Left ventricle myocardium superior (tissue), 1 donor: ENCODE results near the gene ARHGAP4. TPM values are rescaled to one million over a fixed set of nuclear protein-coding genes. Genes with fewer than 3 reads are reported as not detected.

Source experiments
- ATAC-seq: fragments of 200-7000 bp; cut with Tn5 transposase; one replicate; pipeline ENCODE4 v1.9.1; 2020; ENCODE audit warnings: mild to moderate bottlenecking, moderate library complexity
- DNase-seq: peaks from one replicate; pipeline ENCODE4 v3.0.0-alpha.2; 2020
- intact Hi-C: fragments of 100-400 bp; cut with micrococcal nuclease; formaldehyde crosslinking; loops from one replicate; pipeline ENCODE4 v1.11.0; 2022
- total RNA-seq: library from RNA; stranded (reverse); fragmentation: NEBNext Ultra II Directional; extraction: Animal tissue kit (Norgen Biotek cat#: 25700); gene quantifications from one replicate; pipeline ENCODE4 v1.2.1, GENCODE V29; 2021
- donor health status: DM: no; HTN: yes; CAD: no; lungs with severe emphysema.

ARHGAP4 gene
- total RNA-seq, 1 donor from 2014 or later = 10.0 TPM

GRCh38 chrX:153965406-153965805, 39.3 kb upstream of the ARHGAP4 start:
- ATAC-seq = no peak
- intact Hi-C loops = no loop called here
- no peak for DNase-seq

- DNase-seq (no peak), ATAC-seq (no peak)
- intact Hi-C loops = no loop called here
Observed at GRCh38 chrX:153964105-153964504, 38.0 kb upstream of the ARHGAP4 start.

- ATAC-seq = no peak
- DNase-seq = no peak
- intact Hi-C loops = no loop called here
Observed at GRCh38 chrX:153963546-153963945, 37.5 kb upstream of the ARHGAP4 start.

DNA sequence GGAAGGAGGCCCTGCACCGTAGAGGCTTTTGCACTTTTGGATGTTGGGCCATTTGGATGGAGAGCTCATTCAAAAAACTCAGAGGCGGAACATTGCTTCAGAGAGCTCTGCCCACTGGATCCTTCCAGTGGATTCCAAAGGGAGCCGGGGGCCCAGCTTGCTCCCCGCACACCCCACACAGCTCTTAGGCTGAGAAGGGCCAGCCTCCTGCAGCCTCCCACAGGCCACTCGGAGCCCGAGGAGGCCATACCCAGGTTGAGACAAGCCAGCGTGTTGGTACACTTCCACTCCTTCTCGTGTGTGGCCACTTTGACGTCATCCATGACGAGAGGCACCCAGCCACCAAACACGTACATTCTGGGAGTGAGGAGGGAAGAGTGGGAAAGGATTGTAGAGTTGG, 35.2 kb upstream of the ARHGAP4 start:
- DNase-seq (no peak), ATAC-seq (no peak)
- intact Hi-C loops = no loop called here

DNA sequence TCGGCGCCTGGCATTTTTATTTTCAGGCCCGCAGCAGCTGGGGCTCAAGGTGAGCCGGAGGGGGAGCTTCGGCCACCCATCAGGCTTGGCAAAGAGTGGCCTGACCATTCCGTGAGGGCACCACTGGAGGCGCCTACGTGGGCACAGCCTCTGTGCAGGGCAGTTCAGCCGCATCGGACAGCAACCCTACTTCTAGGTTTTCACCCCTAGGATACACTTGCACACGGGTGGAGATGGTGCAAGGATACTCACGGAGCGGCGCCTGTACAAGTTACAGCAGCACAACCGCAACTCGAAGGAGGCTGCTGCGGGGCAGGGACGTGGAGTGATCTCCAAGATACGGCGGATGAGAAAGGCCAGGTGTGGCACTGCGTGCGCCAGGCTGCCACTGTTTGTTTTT, 34.7 kb upstream of the ARHGAP4 start:
- no peak for DNase-seq
- ATAC-seq = no peak
- intact Hi-C loops = no loop called here

GRCh38 chrX:153960077-153960476, 34.0 kb upstream of the ARHGAP4 start:
- DNase-seq = no peak
- intact Hi-C loops = no loop called here
- no peak for ATAC-seq

GRCh38 chrX:153959649-153960048, 33.6 kb upstream of the ARHGAP4 start:
- no peak for DNase-seq
- ATAC-seq = no peak
- intact Hi-C loops = loop anchor here (10.0 kb wide), 1 partner anchor 195 kb away; the partner anchor contains the start of gene PLXNB3

DNA sequence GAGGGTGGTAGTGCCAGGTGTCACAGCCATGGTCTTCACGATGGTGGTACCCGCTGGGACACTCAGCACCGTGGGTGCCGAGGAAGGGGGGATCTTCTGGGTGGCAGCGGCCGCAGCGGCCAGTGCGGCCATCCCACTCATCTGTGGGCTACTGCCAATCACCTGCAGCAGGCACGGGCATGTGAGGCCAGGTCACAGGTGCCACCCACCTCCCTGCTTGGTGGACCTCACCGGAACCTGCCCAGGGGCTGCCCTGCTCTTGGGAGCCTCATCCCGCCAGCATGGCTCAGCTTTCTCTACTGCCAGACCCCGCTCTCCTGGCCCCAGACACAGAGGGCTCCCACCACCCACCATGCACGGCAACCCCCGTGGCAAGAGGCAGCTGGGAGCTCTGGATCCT, 32.5 kb upstream of the ARHGAP4 start:
- intact Hi-C loops = loop anchor here (10.0 kb wide), 1 partner anchor 194 kb away; the partner anchor contains the start of gene PLXNB3
- ATAC-seq (no peak), DNase-seq (no peak)

- intact Hi-C loops = loop anchor here (10.0 kb wide), 1 partner anchor 192 kb away; the partner anchor contains the start of gene PLXNB3
Observed at GRCh38 chrX:153957224-153957623, 31.2 kb upstream of the ARHGAP4 start.

GRCh38 chrX:153956044-153956907, 30.2 kb upstream of the ARHGAP4 start:
- DNase-seq = no peak

More at GRCh38 chrX:153957224-153957623, 31.2 kb upstream of the ARHGAP4 start:
- ATAC-seq (no peak), DNase-seq (no peak)

DNA sequence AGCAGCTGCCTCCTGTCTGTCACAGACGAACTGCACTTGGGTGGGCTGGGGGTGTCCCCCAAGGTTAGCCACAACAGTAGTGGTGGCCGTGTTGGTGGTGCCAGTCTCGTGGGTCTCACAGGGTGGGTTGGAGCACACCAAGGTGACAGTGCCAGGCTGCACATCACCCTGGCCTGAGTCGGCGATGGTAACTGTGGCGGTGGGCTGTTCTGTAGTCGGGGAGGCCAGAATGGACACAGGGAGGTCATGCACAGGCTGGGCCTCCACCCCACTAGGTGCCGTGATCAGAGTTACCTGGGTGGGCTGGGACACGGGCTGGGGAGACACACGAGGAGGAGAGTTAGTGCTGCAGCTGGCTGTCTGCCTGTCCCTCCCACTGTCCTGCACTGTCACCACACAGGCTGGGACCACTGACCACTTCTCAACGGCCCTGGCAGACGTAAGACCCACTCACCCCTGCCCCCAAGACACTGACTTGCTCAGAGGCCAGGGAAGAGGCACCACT, 29.2 kb upstream of the ARHGAP4 start:
- intact Hi-C loops = loop anchor here (10.0 kb wide), 1 partner anchor 190 kb away; the partner anchor contains the start of gene PLXNB3
- DNase-seq (no peak), ATAC-seq (no peak)

More at GRCh38 chrX:153956044-153956907, 30.2 kb upstream of the ARHGAP4 start:
- no peak for ATAC-seq
- intact Hi-C loops = loop anchor here (10.0 kb wide), 1 partner anchor 191 kb away; the partner anchor contains the start of gene PLXNB3

- DNase-seq (no peak), ATAC-seq (no peak)
- intact Hi-C loops = loop anchor here (10.0 kb wide), 1 partner anchor 190 kb away; the partner anchor contains the start of gene PLXNB3
Observed at GRCh38 chrX:153954558-153955227, 28.6 kb upstream of the ARHGAP4 start.

DNA sequence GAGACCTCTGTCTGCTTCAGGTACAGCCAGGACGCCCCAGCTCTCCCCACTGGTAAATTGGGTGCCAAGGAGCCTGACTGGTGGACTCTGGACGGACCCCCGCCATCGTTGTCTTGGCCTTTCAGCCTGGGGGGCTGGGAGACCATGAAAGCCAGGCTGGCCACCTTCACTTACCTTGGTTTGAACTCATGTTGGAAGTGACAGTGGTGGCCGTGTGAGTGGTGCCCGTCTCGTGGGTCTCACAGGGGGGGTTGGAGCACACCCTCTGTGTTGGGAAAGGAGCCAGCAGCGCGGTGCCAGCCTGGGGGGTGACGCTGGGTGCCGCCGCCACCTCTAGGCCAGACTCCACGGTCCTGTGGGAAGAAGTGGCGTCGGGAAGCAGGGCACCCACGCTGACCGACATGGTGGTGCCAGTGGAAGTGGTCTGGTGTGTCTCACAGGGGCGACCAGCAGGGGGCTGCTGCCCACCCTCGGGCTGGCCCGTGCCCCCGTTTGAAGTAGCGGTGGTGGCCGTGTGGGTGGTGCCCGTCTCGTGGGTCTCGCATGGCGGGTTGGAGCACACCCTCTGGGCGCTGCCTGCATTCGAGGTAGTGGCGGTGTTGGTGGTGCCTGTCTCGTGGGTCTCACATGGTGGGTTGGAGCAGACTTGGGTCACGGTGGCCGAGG, 28.0 kb upstream of the ARHGAP4 start:
- DNase-seq (no peak), ATAC-seq (peak; percentile 4)
- intact Hi-C loops = loop anchor here (10.0 kb wide), 1 partner anchor 189 kb away; the partner anchor contains the start of gene PLXNB3

DNA sequence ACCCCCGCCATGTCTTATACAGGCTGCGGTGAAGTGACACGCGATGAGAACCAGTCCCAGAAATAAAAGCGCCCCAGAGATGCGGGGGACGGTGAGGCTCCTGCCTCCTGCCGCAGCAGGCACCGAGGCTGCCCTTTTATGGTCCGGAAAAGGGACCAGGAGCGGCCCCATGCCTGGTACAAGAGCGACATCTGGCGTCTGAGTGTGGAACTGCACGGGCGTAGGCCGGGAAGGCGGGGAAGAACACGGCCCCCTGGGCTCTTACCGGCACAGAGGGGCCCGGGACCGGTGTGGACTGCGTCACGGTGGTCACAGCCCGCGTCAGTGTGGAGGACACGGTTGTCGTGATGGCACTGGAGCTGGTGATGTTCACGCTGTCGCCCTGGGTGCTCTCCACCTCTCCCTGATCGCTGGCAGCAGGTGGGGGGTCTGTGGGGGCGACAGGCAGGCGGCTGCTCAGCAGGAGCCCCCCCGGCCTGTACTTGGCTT, 27.3 kb upstream of the ARHGAP4 start:
- intact Hi-C loops = loop anchor here (10.0 kb wide), 1 partner anchor 189 kb away; the partner anchor contains the start of gene PLXNB3
- peak; percentile 74 for ATAC-seq
- DNase-seq = peak; percentile 79

DNA sequence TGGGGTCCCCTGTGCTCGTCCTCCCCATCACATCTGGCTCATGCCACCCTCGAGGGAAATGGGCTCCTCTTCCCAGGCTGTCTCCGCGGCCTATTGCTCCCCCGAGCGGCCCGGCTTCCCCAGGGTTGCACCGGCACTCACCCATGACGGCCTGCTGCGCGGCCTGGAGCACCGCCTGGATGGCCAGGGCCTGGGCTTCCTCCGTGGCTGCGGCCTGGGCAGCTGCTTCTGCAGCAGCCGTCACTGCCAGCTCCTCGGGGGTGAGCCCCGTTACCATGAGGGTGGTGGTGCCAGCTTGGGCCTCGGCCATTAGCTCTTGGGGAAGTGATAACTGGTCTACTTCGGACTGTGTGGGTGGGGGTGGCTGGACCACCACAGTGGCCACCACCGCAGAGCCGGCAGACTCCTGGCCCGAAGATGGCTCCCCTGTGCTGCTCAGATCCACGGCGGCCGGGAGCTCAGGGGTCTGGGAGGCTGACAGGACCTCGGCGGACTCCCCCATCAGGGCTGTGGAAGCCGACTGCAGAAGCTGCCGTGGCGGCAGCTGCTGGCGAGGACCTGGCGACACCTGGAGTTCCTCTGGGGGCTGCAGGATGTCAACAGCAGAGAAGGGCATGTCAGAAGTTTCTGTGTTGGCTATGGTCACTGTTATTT, 26.4 kb upstream of the ARHGAP4 start:
- ATAC-seq (no peak), DNase-seq (no peak)
- intact Hi-C loops = loop anchor here (10.0 kb wide), 1 partner anchor 188 kb away; the partner anchor contains the start of gene PLXNB3

DNA sequence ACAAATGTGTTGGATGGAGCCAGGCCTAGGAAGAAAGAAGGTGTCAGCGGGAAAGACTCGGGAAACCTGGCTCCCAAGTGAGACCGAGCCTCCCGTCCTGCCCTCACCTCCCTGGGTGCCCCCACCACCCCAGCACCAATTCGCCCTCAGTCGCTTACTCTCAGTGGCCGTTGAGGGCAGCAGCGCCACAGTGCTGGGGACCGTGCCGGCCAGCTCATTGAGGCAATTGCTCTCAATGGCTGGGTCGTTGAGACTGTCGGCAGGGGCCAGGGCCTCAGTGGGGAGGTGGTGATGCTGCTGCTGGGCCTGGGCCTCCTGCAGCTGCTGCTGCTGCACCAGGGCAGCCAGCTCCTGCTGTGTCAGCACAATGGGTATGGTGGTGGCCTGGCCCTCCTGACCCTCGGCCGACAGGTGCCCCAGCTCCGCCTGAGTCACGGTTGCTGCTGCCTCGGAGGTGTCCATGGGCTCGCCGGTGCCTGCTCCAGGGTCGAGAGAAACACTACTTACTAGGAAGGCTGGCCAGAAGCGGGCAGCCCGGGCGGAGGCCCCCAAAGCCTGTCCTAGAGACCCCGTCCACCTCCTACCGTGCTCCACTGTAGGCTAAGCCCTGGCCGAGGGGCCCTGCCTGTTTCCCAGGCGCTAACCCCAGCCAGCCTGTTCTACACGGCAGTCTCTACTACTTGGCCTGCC, 25.8 kb upstream of the ARHGAP4 start:
- ATAC-seq = no peak
- intact Hi-C loops = loop anchor here (10.0 kb wide), 1 partner anchor 187 kb away; the partner anchor contains the start of gene PLXNB3

GRCh38 chrX:153950127-153950526, 24.1 kb upstream of the ARHGAP4 start:
- intact Hi-C loops = loop anchor here (10.0 kb wide), 1 partner anchor 185 kb away; the partner anchor contains the start of gene PLXNB3
- DNase-seq (no peak), ATAC-seq (no peak)

More for the DNA sequence above, 25.8 kb upstream of the ARHGAP4 start:
- DNase-seq = no peak
